ENCODE measurements around the gene STX3. TPM values are rescaled to one million over a fixed set of nuclear protein-coding genes. Genes with fewer than 3 reads are reported as not detected.

STX3 gene
- polyA plus RNA-seq, 2 of the 4 experiments (the other 2 are of a cell fraction) = 15.2 to 15.4 TPM

- FAIRE-seq (no peak), ATAC-seq (no peak), DNase-seq (ENCODE audit: low read depth in 1 of 2, low spot score in 1 of 2) (no peak)
- Histone ChIP-seq H3K4me2 (no peak within 1 kb of the TSS), H3K4me3 (no peak within 1 kb of the TSS), H3K9me3 (no peaks in the 10 kb centered on the region), H3K4me1 (peaks cover 6% of the 10 kb centered on the region; the same call in 1 of the 3 replicates), H3K27ac (no peak within 1 kb of the TSS)
- CTCF ChIA-PET = interaction anchor here (1.1 kb wide), 1 partner anchor 11 kb away, joined by 3 read pairs; no protein-coding TSS in a partner anchor
- TF ChIP-seq SMC3 (IDR thresholded peaks at IDR 0.05) = no peak
- TF ChIP-seq REST (IDR thresholded peaks at IDR 0.05) = no peak
- no peak for TF ChIP-seq ZC3H11A (IDR thresholded peaks at IDR 0.05)
- TF ChIP-seq POLR2A (IDR thresholded peaks at IDR 0.05; ENCODE audit: low read length) = no peak
- TF ChIP-seq ZSCAN20 (CRISPR knock-in tag; IDR thresholded peaks at IDR 0.05) = no peak
- no peak for TF ChIP-seq KDM1A (IDR thresholded peaks at IDR 0.05; ENCODE audit: low read depth)
- no peak for TF ChIP-seq ATOH8 (CRISPR knock-in tag; IDR thresholded peaks at IDR 0.05; ENCODE audit: low read depth)
- no peak for TF ChIP-seq HEYL (CRISPR knock-in tag; IDR thresholded peaks at IDR 0.05)
- TF ChIP-seq MAFK (IDR thresholded peaks at IDR 0.05; ENCODE audit: partially characterized antibody) = no peak
- no peak for TF ChIP-seq ESRRA (IDR thresholded peaks at IDR 0.05; ENCODE audit: borderline replicate concordance, low read length)
- TF ChIP-seq PHF8 (IDR thresholded peaks at IDR 0.05; ENCODE audit: borderline replicate concordance, low read depth) = no peak
- TF ChIP-seq CBX8 (IDR thresholded peaks at IDR 0.05) = no peak
- TF ChIP-seq JUN (IDR thresholded peaks at IDR 0.05) = no peak
- no peak for TF ChIP-seq FOXS1 (CRISPR knock-in tag; IDR thresholded peaks at IDR 0.05)
- no peak for TF ChIP-seq ZNF302 (CRISPR knock-in tag; IDR thresholded peaks at IDR 0.05)
- no peak for TF ChIP-seq NFE2L2 (conservative IDR thresholded peaks at IDR 0.05; ENCODE audit: low read length)
- no peak for TF ChIP-seq PBX3 (IDR thresholded peaks at IDR 0.05)
- TF ChIP-seq NR3C1 (IDR thresholded peaks at IDR 0.05) = no peak
- WGBS (ENCODE audit: missing lambda C conversion rate) = 67% methylated on average over 4 of the region's 4 CpGs
- POLR2A ChIA-PET = no interaction called here
Measured at GRCh38 chr11:59845399-59845798, 90.2 kb downstream of the STX3 start, which contains the start of gene CBLIF. Gene CBLIF (minus strand): TSS chr11:59845499. CDS start chr11:59845453, 46 bp downstream.

- TF ChIP-seq NPAS2 (CRISPR knock-in tag; IDR thresholded peaks at IDR 0.05; ENCODE audit: borderline replicate concordance) = no peak
- TF ChIP-seq EHMT2 (IDR thresholded peaks at IDR 0.05; ENCODE audit: low read depth) = no peak
- TF ChIP-seq ZNF302 (CRISPR knock-in tag; IDR thresholded peaks at IDR 0.05) = no peak
- no peak for TF ChIP-seq ZC3H11A (IDR thresholded peaks at IDR 0.05)
- no peak for TF ChIP-seq ZSCAN20 (CRISPR knock-in tag; IDR thresholded peaks at IDR 0.05)
- TF ChIP-seq POLR2AphosphoS2 (conservative IDR thresholded peaks at IDR 0.05; ENCODE audit: low read length) = no peak
- no peak for TF ChIP-seq ZFP36 (IDR thresholded peaks at IDR 0.05; ENCODE audit: borderline replicate concordance, partially characterized antibody)
- no peak for TF ChIP-seq CHD4 (IDR thresholded peaks at IDR 0.05; ENCODE audit: borderline replicate concordance)
- TF ChIP-seq EHF (CRISPR knock-in tag; IDR thresholded peaks at IDR 0.05) = no peak
- TF ChIP-seq CBX2 (IDR thresholded peaks at IDR 0.05; ENCODE audit: borderline replicate concordance, low read depth) = no peak
- TF ChIP-seq RFX5 (IDR thresholded peaks at IDR 0.05) = no peak
- TF ChIP-seq ELK1 (IDR thresholded peaks at IDR 0.05; ENCODE audit: low read depth, low read length) = no peak
- CTCF ChIA-PET = interaction anchor here (0.8 to 1.1 kb wide), 3 partner anchors 9 to 23 kb away, joined by 3 read pairs; no protein-coding TSS in a partner anchor
- no peak for FAIRE-seq
Measured at GRCh38 chr11:59846556-59846955, 91.4 kb downstream of the STX3 start.

More at GRCh38 chr11:59846556-59846955, 91.4 kb downstream of the STX3 start:
- H3K4me2 ChIP-seq = no peak overlapping the region
- POLR2A ChIA-PET = no interaction called here
- no peak overlapping the region for H3K4me3 ChIP-seq
- H3K9me3 ChIP-seq = no peaks in the 10 kb centered on the region
- peaks cover 6% of the 10 kb centered on the region; the same call in 1 of the 3 replicates for H3K4me1 ChIP-seq
- no peak for DNase-seq (ENCODE audit: low read depth in 1 of 2, low spot score in 1 of 2)
- no peak overlapping the region for H3K27ac ChIP-seq
- no peak for ATAC-seq
- WGBS (ENCODE audit: missing lambda C conversion rate) = 45% methylated on average over 5 of the region's 5 CpGs

All from A549 (cell line).